Activated CD4-positive, alpha-beta T cell treated with anti-CD3 and anti-CD28 coated beads, Interleukin-2, Interleukin-6, amounts not matched to agents 100 ng/mL and 50 ng/mL, durations not matched to agents 16 hours and 8 hours (primary cell): ENCODE results near the gene TRPC4.

Experiments
- DNase-seq: peaks from one replicate; pipeline ENCODE4 v3.0.0-alpha.2; 2020

TRPC4 gene

DNA sequence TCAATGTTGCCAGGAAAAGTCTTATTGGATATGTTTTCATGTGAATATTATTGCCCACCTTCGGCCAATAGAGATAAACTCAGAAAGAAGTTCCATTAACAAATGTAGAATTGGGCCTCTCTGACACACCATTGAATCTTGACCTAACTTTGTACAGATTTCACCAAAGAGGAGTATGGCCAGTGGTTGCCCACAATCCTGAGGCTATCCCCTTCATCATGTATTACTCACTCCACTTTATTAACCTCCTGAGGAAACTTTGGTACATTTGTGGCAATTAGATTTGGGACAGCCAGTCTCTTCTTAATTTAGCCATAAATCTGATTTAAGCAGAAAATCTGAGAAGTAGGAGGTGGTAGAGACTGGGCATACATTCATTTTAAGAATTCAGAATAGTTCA, 217.7 kb downstream of the TRPC4 start:
- DNase-seq: no peak

DNA sequence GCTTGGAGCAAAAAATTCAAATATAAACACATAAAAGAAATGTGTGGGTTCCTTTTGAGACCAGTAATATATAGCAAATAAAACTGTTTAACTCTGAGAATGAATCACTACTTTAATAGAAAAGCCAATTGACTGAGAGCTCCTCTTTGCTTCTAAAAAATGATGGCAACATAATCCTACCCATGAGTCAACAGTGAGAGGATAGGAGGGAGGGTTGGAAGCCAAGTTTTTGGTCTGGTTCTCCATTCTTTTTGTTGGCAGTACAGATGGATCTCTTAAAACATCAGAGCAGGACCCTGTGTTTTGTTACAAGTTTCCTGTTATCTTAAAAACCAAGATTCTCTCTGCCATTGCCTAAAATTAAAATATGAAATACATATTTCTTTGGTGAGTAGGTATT, 221.0 kb downstream of the TRPC4 start:
- no peak for DNase-seq

DNA sequence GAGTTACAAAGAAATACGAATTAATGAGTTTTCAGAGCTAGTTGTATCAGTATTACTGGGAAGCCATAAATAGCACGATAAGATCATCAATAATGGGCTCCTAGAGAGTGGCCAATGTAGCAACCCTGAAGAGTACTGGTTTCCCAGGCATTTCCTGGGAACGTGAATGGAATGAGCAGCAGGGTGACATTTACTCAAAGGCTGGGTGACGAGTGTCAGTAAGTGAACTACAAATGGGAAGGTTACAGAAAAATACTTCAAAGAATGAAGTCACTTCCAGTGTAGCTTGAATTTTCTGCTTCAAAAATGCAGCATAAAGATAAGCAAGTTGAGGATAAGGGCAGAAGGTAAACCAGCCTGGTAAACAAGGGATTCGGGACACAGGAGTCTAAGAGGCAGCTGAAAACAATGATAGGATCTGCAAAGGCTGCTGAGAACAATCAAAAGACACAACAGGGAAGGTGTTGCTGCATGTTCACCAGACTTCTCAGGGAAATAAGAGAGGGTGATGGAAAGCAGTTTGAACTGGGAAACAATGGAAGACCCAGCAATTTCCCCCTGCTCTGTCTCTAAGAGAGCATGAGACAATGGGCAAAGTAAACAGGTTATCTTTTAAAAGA, 222.4 kb downstream of the TRPC4 start:
- no peak for DNase-seq

DNA sequence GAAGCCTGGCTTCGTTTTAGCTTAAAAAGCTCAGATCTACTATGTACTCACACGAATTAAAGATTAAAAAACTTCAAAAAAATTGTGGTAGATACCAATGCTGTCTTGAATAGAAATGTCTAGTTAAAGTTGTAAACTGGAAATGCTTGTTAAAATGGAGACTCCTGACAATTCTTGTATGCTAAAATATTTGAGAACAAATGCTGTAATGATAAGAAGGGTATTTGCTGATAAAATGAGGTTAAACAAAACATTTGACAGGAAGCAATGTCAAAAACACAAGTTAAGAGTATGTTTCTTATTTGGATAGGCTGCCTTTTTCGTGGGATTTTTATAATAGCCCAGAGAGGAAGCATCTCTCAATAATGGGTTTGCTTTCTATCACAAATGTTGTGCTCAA, 223.0 kb downstream of the TRPC4 start:
- no peak for DNase-seq

DNA sequence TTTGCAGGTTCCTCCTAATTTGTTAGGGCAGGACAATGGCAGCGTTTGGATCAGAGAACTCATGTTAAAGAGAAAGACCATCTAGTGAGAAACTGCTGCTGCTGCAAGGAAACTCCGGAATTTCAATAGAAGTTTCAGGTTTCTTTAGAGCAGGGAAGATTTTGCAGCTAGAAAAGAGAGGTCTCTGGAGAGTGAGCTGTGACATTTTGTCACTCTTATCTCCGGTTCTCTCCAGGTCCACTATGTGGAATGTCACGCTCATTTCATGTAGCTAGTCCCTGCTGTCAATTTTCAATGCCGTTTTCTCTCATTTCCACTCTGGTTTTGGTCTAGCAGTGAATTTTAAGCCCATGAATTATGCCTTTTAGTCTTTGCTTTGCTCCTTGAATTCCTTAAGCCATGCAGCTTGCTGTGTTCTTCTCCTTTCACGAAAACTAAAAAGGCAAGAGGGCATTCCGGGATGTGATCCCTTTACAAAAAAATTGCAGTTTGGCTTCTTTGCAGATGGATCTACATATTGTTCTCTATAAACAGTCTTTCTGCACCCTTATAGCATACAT, 224.3 kb downstream of the TRPC4 start:
- no peak for DNase-seq

DNA sequence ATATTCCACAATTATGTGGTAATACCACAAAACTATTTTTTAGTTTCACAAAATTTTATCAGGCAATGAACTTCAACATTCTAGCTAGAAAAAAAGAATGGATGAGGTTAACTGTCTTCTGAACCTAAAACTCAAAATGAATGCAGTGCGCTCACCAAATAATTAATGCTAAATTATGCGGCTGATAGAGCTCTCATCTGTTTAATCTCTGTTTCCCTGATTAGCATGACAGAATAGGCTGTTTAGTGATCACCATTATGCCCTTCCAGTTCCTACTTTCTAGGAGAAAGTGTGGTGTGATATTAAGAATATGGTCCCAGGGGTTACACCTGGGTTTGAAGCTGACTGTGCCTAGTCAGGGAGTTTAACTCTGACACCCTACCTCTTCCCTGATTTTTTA, 228.2 kb downstream of the TRPC4 start:
- no peak for DNase-seq

DNA sequence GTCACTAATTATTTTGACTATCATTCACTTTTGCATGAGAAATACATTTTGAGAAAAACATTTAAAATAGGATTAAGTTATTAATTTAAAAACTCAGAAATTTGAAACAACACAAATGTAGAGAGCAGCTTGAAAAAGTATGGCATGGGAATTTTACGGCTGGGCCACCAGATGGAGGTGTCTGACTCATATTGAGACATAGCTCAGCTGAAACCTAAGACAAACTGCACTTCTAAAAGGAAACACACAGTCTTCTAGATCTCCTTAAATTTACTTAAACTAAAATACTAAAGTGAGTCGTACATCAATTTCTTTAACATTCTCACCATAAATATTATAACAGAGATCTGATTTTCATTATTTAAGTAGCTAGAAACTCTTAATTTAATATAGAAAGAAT, 229.1 kb downstream of the TRPC4 start:
- DNase-seq: no peak

DNA sequence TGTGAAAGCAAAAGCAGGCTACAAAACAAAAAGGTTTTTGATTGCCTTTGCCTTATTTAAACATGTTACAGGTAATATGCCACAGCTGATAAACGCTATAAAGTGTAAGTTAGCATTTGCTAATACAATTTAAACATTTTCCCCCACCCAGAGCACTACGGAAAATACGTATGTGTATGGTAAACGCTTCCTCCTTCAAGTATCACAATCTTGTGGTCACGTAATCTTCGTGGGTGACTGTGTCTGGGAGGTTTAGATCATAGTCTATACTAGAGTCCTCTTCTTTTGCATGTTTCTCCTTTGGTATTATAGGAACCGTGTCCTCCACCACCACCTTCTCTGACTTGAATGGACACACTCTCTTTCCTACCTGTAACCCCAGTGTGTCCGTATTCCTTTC, 232.9 kb downstream of the TRPC4 start:
- DNase-seq: no peak

DNA sequence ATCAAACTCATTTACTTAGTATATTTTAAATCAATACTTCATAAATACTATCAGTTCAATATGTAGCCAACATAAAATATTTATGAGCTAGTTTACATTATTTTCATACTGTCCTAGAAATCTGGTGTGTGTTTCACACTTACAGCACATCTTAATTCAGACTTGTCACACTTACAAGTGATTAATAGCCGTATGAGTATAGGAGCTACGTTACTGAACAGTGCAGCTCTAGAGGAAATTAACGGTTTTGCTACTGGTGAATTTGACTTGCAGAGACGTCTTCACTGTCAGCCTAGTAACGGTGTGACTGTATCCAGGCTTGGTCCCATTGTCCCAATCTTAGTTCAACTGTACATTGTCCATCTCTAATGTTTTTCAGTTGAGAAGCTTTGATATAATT, 237.3 kb downstream of the TRPC4 start:
- no peak for DNase-seq

DNA sequence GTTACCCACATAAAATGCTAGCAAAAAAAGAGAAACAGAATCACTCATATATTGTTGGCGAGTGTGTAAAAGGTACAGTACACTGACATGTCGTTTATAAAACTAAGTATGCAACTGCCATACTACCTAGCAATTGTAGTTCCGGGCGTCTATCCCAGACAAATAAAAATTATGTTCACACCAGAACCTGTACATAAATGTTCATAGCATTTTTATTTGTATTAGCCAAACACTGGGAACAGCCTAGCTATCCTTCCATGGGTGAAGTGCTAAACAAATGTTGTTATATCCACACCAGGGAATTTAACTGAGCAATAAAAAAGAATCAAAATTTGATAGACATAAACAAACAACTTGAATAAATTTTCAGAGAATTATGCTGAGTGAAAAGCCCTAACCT, 242.1 kb downstream of the TRPC4 start:
- DNase-seq: no peak

DNA sequence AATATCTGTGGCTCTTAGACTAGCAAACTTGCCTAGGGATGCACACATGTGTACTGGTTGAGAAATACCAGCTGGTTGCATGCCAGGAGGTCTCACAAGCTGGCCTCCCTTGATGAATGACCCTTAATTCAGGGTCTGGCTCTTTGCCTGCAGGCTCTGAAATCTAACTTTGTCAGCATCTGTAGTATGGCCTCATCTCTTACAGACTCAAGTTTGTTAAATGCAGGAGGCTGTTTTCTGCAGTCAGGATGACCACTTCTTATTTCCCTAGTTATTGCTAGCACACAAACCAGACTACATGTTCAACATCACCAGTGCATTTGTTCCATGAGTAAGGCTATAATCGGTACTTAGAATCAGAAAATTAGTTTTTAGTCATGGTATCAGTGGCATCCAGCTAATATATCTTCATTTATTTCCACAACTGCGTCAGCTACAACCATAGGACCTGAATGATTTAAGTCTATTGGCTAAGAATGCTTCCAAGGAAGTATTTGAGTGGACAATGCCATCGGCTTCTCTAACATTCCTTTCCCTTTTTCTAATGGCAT, 247.7 kb downstream of the TRPC4 start:
- no peak for DNase-seq

DNA sequence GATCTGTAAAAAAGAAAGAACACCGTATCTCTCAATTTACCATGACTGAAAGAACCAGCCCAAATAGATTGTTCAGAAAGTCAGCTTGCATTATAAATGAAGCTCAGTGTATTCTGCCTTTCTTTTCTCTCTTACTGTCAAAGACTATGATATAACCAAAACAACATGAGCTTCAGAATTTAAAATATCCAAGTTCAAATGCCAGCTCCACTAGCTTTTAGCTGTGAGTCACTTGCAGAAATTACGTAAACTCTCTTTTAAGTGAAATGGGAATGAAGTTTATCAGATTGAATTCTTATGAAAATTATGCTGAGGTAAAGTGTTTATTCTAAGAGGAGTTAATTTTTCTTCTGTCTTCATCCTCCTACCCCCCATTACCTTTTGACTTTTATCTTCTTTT, 251.0 kb downstream of the TRPC4 start:
- no peak for DNase-seq

DNA sequence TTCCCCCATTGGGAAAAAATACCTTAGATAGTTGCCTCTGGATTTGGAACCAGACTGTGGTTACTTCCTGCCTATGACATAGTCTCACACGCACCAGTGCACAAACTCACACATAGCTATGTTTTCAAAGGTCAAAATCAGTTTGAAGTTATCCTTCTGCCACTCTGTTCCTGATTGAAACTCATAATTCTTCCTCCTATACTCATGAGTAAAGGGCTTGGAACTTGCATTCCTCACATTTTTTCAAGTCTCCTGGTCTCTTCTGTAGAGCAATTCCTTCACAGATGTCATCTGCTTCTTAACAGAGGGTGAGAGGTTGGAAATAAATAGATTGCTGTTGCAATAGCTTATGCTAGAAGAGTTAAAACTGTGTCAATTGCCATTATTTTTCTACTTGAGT, 252.4 kb downstream of the TRPC4 start:
- DNase-seq: no peak

DNA sequence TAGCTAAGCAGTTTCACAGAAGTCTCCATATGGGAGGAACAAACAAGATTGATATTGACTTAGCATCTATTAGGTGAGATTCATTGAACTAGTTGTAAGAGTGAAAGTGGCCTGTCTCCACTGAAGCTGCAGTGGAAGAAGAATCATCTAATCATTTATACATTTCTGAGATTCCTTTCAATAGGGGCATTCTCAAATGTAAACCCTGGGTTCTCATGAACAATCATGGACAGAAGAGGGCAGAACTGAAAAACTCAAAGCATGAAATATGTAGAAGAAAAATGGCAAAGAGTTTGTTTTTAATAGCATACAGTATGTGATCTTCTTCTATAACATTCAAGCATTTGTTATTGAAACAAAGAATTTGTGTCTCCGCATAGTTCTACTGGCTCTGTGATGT, 253.4 kb downstream of the TRPC4 start:
- DNase-seq: no peak

DNA sequence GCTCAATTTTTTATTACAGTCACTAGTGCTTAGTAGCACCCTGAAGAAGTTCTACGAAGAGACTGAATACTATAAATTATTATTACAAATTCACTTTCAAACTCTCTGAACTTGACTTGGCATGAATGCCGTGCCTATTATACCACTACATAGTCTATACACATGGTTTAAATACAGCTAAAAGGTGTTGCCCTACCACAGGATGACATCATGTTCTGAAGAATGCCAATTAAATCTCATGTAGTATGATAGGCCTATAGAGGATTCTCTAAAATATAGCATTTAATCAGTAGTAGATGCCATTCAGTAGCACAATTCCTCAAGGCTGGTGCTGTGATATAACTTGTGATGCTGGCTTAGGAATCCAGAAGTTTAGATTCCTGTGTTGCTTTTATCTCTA, 254.3 kb downstream of the TRPC4 start:
- DNase-seq: no peak

DNA sequence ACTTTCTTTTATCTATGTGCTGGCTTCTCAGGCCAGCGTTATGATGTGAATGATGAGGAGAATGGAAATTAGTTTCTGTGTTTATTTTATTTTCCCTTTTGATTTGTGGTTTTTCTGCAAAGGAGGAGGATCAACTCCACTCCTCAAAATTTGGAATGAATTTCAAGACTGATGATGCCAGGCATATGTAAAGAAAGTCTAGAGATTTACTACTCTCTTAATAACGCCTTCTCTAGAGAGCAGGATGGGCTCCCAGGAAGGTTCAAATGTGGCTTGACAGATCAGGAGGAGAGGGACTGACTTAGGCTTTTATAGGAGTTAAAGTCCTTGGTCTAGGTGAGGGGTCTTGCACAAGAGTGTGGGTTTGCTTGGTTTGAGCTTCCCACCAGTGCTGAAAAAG, 255.9 kb downstream of the TRPC4 start:
- no peak for DNase-seq

DNA sequence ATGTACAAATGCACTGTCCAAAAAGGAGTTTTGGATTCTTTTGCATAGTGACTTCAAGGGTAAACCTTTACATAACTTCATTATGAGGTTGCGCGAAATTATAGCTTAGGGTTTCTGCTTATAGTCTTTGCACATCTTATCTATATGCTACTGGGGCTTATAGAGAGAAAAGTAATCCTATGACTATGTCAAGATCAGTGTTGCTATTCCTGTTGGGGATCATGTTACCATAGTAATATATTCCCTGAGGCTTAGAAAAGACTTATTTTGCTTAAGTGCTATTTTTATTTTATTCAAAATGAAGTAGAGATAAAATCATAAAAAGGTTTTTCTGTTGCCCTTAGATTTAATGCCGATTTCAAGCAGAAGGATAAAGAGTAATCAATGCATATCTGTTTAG, 256.3 kb downstream of the TRPC4 start:
- no peak for DNase-seq

DNA sequence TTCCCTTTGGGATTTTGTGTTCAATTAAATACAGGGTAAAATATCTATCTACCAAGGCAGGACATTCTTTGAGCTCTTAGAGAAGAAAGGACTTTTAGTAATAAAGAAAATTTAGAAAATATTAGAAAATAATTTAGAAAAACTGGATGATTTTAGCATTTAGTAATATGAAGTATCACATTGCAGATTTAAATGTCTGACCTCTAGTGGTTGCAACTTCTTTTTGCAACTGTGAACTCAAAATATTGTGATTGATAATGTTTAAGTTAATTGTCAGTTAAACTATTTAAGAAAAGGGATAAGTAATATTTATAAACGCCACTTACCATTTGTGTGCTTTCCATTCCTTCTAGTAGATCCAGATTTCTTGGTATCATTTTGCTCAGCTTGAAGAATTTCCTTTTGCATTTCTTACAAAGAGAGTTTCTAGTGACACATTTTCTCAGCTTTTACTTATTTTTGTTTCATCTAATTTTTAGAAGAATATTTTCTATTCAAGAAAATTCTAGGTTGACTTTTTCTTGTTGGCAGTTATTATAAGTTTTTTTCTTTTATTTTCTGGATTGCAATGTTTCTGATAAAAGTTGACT, 260.7 kb downstream of the TRPC4 start:
- no peak for DNase-seq

DNA sequence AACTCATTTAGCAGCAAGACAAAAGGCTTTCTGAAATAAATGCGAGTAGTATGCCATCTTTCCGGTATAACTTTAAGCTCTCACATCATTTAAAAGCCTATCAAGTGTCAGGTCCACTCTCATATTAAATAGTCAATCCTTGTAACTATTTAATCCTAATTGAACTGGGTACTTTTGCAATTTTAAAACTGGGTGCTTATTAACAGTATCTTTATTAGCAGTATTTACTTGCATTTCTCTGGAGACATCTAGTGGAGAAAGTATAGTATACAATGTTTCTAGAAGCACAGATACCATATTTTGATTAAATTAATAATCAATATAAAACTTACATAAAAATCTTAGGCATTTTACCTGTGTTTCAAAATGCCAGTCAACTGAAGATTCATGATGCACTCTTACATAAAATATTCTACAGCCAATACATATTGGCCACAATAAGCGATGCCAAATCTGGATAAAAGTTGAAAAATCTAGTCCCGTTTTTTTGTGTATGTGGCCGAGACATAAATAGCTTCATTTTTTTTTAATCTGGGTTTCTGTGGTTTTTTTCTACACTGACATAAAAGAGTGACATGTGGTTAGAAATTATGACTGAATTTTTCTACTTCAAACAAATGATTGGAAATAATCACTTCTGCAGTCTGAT, 266.7 kb downstream of the TRPC4 start:
- DNase-seq: no peak

DNA sequence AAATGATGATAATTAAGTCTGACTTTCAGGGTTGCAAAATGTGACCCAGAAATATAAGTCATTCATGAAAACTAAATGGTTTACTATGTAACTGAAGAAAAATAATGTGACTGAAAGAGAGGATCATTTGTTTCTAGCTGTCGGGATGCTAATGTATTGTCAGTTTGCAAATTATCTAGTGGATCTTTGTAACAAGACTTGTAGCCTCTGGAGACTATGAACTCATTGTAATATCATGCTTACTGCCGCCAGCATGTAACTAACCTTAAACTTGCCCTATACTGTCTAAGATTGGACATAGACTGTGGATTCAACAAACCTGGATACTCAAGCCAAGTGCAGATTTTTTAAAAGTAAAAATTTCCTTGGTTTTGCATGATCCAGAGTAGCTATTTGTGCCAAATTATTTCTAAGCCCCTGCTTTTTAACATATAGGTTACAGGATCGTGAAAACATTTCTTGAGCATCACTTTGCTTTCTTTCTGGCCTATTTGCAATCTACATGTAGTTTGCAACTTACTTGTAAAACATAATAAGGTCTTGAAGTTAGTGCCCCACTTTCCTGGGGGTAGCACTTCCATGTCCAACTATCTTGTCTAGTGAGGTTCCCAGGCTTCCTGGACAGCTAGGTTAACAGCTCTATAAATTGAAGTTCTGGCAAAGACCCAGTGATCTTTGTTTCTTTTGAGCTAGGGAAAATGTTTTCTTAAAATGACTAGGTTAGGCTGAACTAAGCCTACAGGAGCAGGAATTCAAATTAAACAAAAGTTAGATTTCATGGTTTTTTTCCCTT, 267.7 kb downstream of the TRPC4 start:
- no peak for DNase-seq

DNA sequence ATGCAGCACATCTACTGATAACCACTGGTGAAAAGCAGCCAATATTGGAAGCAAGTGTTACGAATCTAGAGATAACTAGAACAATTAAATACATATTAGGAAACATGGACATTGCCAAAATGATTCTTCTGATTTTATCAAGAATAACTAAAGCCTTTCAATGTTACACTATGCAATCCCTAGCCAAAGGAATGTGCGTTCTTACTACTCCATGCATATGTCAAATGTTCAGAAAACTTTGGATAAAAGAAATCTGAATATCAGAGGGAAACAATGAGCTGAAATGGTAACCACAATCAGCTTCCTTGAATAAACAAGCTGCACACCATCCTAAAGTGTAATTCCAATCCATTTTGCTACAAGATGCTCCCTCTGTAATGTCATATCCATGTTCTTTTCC, 270.1 kb downstream of the TRPC4 start:
- no peak for DNase-seq

DNA sequence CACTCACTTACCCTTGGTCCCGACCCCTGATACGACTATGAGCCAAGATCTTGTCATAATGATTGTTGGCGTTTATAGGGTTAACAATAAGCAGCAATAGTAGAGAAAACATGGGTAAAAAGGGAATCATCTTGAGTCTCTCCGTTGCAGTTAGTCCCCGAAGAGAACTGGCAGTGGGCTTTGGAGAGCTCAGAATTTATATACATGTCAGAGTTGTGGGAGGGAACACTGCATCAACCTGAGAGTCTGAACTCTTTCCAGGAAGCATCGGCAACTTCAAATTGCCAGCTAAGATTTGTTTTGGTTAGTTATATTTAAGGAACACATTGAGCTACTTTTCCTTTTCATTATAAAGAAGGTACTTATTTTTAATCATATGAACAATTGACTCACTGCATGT, 271.0 kb downstream of the TRPC4 start, which contains the start of gene POSTN:
TSS of gene POSTN (minus strand) at position 172 of the 400 bp plus-strand sequence. CDS start at position 130, 42 bp downstream.
- no peak for DNase-seq

DNA sequence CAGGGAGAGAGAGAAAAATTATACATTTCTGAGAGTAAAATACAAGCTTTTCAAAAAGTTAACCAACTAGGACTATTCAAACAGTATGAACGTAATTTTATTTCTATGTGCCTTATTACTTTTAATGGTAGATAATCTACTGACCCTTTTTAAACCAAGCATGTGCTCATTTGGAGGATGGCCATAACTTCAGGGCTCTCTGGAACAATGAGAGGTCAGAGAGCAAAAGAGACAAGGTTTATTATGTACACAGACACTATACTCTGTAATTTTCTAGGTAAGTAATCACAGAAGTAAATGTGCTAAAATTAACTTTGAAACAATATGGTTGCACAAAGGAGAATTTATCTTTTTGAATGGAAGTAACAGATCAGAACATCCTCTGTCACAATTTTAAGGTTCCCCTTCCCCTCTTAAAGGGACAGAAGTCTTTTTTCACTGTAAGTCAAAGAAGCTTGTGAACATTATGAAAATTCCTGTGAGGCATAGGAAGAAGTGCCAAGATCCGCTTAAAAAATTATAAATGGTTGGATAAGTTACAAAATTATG, 272.0 kb downstream of the TRPC4 start:
- DNase-seq: no peak
